ENCODE data around the gene TMEM184A. TPM values are rescaled to one million over a fixed set of nuclear protein-coding genes. Genes with fewer than 3 reads are reported as not detected.

The TMEM184A gene
- total and polyA plus RNA-seq, 2 of the 13 experiments (the other 11 are each of a cell fraction or from before 2014, with no cell fraction given) = 9.5 to 20.4 TPM

- Histone ChIP-seq H3K36me3 (replicated peaks in 1 of 2; ENCODE audit: control insufficient read depth in 1 of 2, insufficient read depth in 2 of 2, low read length in 2 of 2) (no peaks in the 10 kb centered on the region), H2AFZ (ENCODE audit: low read length) (no peak overlapping the region), H3K79me2 (ENCODE audit: insufficient read depth, low read length) (no peaks in the 10 kb centered on the region), H3K4me2 (ENCODE audit: low read depth, low read length) (no peak overlapping the region), H4K20me1 (ENCODE audit: insufficient read depth, low read length) (no peaks in the 10 kb centered on the region), H3K27ac (ENCODE audit: extremely low read length, insufficient read depth, low read length) (no peak overlapping the region), H3K4me3 (replicated peaks in 1 of 3; ENCODE audit: insufficient read depth in 1 of 3, low read depth in 2 of 3, low read length in 3 of 3) (no peak overlapping the region), H3K9me3 (ENCODE audit: low read length) (no peaks in the 10 kb centered on the region), H3K27me3 (ENCODE audit: control insufficient read depth in 1 of 2, insufficient read depth in 2 of 2, low read length in 2 of 2) (peaks cover 8 to 84% of the 10 kb centered on the region in 2 experiments; a peak in 4 of 5 replicates), H3K9ac (ENCODE audit: insufficient read depth, low read depth, low read length) (no peak overlapping the region), H3K4me1 (ENCODE audit: insufficient read depth, low read length) (peaks cover 21% of the 10 kb centered on the region)
- in situ Hi-C loops (cut with HindIII; ENCODE audit: extremely low pct_ligation_motif_present, low pct_unique_long_range_greater_than_20kb) (no loop called here), intact Hi-C loops (cut with micrococcal nuclease; ENCODE audit: unreplicated experiment) (no loop called here)
- FAIRE-seq (no peak), DNase-seq (ENCODE audit: low spot score) (no peak), ATAC-seq (no peak)
- TF ChIP-seq ATF7 (IDR thresholded peaks at IDR 0.05) (no peak), ATF7 (CRISPR knock-in tag; IDR thresholded peaks at IDR 0.05) (no peak), KAT7 (CRISPR knock-in tag; IDR thresholded peaks at IDR 0.05; ENCODE audit: borderline replicate concordance) (no peak), MLXIP (CRISPR knock-in tag; IDR thresholded peaks at IDR 0.05; ENCODE audit: borderline replicate concordance) (no peak), ZXDC (CRISPR knock-in tag; IDR thresholded peaks at IDR 0.05) (no peak), FOSL2 (CRISPR knock-in tag; IDR thresholded peaks at IDR 0.05) (no peak), KDM4B (CRISPR knock-in tag; IDR thresholded peaks at IDR 0.05) (no peak), ZBTB10 (CRISPR knock-in tag; IDR thresholded peaks at IDR 0.05; ENCODE audit: borderline replicate concordance) (no peak), FOXK2 (IDR thresholded peaks at IDR 0.05) (no peak)
- no TSS peak for BruUV-seq (replicated peaks)
- CTCF ChIA-PET (ENCODE audit: low intra/inter-chr PET ratio, low total read pairs) = no interaction called here
- POLR2A ChIA-PET = no interaction called here
- WGBS (ENCODE audit: low lambda C conversion rate) = 46% methylated on average over 2 of the region's 2 CpGs
Observed at GRCh38 chr7:1604383-1604782, 48.4 kb upstream of the TMEM184A start.

Measured in HepG2 (cell line).